IMR-90 (cell line): ENCODE results near the gene GAS5.

Experiments
- CEBPB ChIP-seq: IDR thresholded peaks from 2 replicates; pipeline ENCODE4 v1.6.1; 2012; ENCODE audit warnings: low read depth, low read length, improper control_type of control experiment
- POLR2A ChIP-seq: IDR thresholded peaks from 2 replicates; pipeline ENCODE4 v1.6.1; 2012; ENCODE audit warnings: mild to moderate bottlenecking, low read depth, low read length
- RFX5 ChIP-seq: IDR thresholded peaks from 2 replicates; pipeline ENCODE4 v1.8.0; 2012; ENCODE audit warnings: low read depth, mild to moderate bottlenecking, low read length, moderate library complexity
- TF ChIP-seq, protein P1 (sequence below): conservative IDR thresholded peaks from 2 replicates; pipeline ENCODE4 v1.5.1; 2012; ENCODE audit warnings: mild to moderate bottlenecking, low read depth, low read length, improper control_type of control experiment
- TF ChIP-seq, protein P2 (sequence below): fragments of 150-350 bp; IDR thresholded peaks from 2 replicates; pipeline ENCODE4 v1.6.1; 2016; ENCODE audit warnings: low read depth, mild to moderate bottlenecking, low read length, moderate library complexity, borderline replicate concordance
- TF ChIP-seq, protein P3 (sequence below): fragments of 150-350 bp; IDR thresholded peaks from 2 replicates; pipeline ENCODE4 v1.6.1; 2017; ENCODE audit warnings: mild to moderate bottlenecking, antibody characterized with exemption, low read length, low read depth

DNA sequence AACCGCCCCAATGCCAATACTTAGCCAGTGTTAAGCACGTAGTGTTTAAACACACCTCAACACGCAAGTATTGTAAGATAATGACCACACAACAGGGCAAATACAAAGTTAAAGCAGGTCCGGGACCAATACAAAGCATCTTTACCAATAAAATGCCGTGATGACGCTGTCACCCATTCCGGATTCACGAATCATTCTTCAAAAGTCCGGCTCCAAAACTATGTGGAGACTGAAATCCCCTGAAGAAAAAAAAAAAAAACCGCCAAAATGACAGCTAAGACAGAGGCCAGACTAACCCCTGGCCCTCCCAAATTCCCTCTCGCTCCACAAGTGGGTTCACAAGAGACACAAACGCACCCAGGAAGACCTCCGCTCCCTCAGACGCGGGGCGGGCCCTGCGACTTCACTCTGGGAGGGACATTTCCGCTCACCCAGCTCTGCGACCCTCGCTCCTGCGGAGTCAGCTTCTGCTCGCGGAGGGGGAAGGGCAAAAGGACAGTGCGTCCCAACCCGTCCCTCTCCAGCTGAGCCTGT lies 43.9 kb downstream of the GAS5 start:
- no peak for TF ChIP-seq CEBPB
- TF ChIP-seq, protein P1, sequence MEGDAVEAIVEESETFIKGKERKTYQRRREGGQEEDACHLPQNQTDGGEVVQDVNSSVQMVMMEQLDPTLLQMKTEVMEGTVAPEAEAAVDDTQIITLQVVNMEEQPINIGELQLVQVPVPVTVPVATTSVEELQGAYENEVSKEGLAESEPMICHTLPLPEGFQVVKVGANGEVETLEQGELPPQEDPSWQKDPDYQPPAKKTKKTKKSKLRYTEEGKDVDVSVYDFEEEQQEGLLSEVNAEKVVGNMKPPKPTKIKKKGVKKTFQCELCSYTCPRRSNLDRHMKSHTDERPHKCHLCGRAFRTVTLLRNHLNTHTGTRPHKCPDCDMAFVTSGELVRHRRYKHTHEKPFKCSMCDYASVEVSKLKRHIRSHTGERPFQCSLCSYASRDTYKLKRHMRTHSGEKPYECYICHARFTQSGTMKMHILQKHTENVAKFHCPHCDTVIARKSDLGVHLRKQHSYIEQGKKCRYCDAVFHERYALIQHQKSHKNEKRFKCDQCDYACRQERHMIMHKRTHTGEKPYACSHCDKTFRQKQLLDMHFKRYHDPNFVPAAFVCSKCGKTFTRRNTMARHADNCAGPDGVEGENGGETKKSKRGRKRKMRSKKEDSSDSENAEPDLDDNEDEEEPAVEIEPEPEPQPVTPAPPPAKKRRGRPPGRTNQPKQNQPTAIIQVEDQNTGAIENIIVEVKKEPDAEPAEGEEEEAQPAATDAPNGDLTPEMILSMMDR = no peak
- no peak for TF ChIP-seq POLR2A
- TF ChIP-seq, protein P2, sequence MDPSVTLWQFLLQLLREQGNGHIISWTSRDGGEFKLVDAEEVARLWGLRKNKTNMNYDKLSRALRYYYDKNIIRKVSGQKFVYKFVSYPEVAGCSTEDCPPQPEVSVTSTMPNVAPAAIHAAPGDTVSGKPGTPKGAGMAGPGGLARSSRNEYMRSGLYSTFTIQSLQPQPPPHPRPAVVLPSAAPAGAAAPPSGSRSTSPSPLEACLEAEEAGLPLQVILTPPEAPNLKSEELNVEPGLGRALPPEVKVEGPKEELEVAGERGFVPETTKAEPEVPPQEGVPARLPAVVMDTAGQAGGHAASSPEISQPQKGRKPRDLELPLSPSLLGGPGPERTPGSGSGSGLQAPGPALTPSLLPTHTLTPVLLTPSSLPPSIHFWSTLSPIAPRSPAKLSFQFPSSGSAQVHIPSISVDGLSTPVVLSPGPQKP = no peak
- no peak for TF ChIP-seq RFX5
- TF ChIP-seq, protein P3, sequence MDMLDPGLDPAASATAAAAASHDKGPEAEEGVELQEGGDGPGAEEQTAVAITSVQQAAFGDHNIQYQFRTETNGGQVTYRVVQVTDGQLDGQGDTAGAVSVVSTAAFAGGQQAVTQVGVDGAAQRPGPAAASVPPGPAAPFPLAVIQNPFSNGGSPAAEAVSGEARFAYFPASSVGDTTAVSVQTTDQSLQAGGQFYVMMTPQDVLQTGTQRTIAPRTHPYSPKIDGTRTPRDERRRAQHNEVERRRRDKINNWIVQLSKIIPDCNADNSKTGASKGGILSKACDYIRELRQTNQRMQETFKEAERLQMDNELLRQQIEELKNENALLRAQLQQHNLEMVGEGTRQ = no peak
